Small intestine (tissue), 16 donors: ENCODE results near the gene OR2J2. TPM values are rescaled to one million over a fixed set of nuclear protein-coding genes. Genes with fewer than 3 reads are reported as not detected.
"Not testable (repeated sequence)": the region's sequence is repeated elsewhere in the genome, so short reads cannot be mapped to it uniquely, and the experiment has no call there.

Source experiments
- DNase-seq, 2 donors: peaks; one replicate each; pipeline versions ENCODE4 v3.0.0 to v3.0.0-alpha.2; 2013
- FAIRE-seq: peaks from 2 replicates; lab custom pipeline; 2012; peaks lifted over from hg19 to GRCh38; lab: Jason Lieb, UNC
- H3K27ac ChIP-seq, 3 donors: one replicate each; pipeline ENCODE4 v1.5.1; 2013; ENCODE audit warnings: low read length in 2 of 3, mild to moderate bottlenecking in 2 of 3, control low read depth in 1 of 3, inconsistent platforms in 1 of 3, low read depth in 1 of 3, moderate library complexity in 1 of 3
- H3K27me3 ChIP-seq, 3 donors: one replicate each; pipeline ENCODE4 v1.6.1; 2013; ENCODE audit warnings: low read length in 3 of 3, inconsistent platforms in 1 of 3; ENCODE audit not compliant: control insufficient read depth in 3 of 3, insufficient read depth in 3 of 3
- H3K36me3 ChIP-seq, 3 donors: one replicate each; pipeline ENCODE4 v1.6.1; 2013; ENCODE audit warnings: low read length in 3 of 3, inconsistent platforms in 1 of 3, low read depth in 1 of 3, mild to moderate bottlenecking in 1 of 3, moderate library complexity in 1 of 3; ENCODE audit not compliant: control insufficient read depth in 3 of 3, insufficient read depth in 2 of 3
- H3K4me1 ChIP-seq, 3 donors: one replicate each; pipeline ENCODE4 v1.6.1; 2013; ENCODE audit warnings: low read length in 2 of 3, inconsistent platforms in 1 of 3, low read depth in 1 of 3, mild to moderate bottlenecking in 1 of 3, moderate library complexity in 1 of 3; ENCODE audit not compliant: control insufficient read depth in 3 of 3, insufficient read depth in 2 of 3
- H3K4me3 ChIP-seq, 3 donors: one replicate each; pipeline ENCODE4 v1.5.1; 2013; ENCODE audit warnings: low read length in 3 of 3, control low read depth in 1 of 3, inconsistent platforms in 1 of 3, low read depth in 1 of 3, mild to moderate bottlenecking in 1 of 3, moderate library complexity in 1 of 3
- H3K9me3 ChIP-seq, 2 donors: one replicate each; pipeline ENCODE4 v1.6.1; 2013; ENCODE audit warnings: low read depth in 1 of 2, low read length in 1 of 2; ENCODE audit not compliant: control insufficient read depth in 2 of 2, insufficient read depth in 1 of 2
- WGBS, 3 donors: extraction: QIAGEN DNeasy Blood & Tissue Kit; methylation state at CpG; one replicate each; pipeline ENCODE4 v1.1.7; 2013; 5-methylcytosine and 5-hydroxymethylcytosine counted together
- long read RNA-seq, 10 donors: transcript quantifications; one replicate each; lab custom pipeline, GENCODE V29; 2026
- polyA plus RNA-seq, 4 donors: library from polyadenylated mRNA; stranded (reverse) in 3 of 4; unstranded in 1 of 4; fragments of 200-250 nt in 3 of 4; fragments of 120-200 nt in 1 of 4; gene quantifications; one replicate each; pipeline versions ENCODE4 v1.2.1 to v1.2.3, GENCODE V29; 2013
- donor health status: healthy with polysubstance abuse.
- donor health status: control.
- donor health status: control.
- donor health status: Bipolar disorder and iron deficiency.
- donor health status: healthy.

The OR2J2 gene
- polyA plus RNA-seq: not detected
- long read RNA-seq, donor 1: 0 reads
- long read RNA-seq, donor 2: 0 reads
- long read RNA-seq, donor 3: 0 reads
- long read RNA-seq, donor 4: 0 reads
- long read RNA-seq, donor 5: 0 reads
- long read RNA-seq, donor 6: 0 reads
- long read RNA-seq, donor 7: 0 reads
- long read RNA-seq, donor 8: 0 reads
- long read RNA-seq, donor 9: 0 reads
- long read RNA-seq, donor 10: 0 reads

- DNase-seq, H3K4me3 ChIP-seq, H3K27ac ChIP-seq, H3K27me3 ChIP-seq, H3K9me3 ChIP-seq, FAIRE-seq, H3K36me3 ChIP-seq, H3K4me1 ChIP-seq: not testable (repeated sequence)
- 59 to 73% (median 72%) methylated on average over 2 of the region's 2 CpGs for WGBS, 3 donors
Observed at GRCh38 chr6:29170607-29171006, at the start of gene OR2J2. OR2J2 (plus strand) TSS chr6:29170907; CDS start chr6:29173636, 2,729 bp downstream.

- Histone ChIP-seq H3K36me3 (no peaks in the 10 kb centered on the region), H3K27ac (no peak overlapping the region), H3K9me3 (no peaks in the 10 kb centered on the region), H3K4me1 (no peaks in the 10 kb centered on the region), H3K4me3 (no peak overlapping the region), H3K27me3 (peaks cover 0 to 2% (median 2%) of the 10 kb centered on the region in 3 donors)
- WGBS, 3 donors: 79 to 80% (median 79%) methylated on average over 15 of the region's 15 CpGs
- FAIRE-seq: no peak
- DNase-seq: no peak
Observed at GRCh38 chr6:29129326-29130012, 41.2 kb upstream of the OR2J2 start.

GRCh38 chr6:29130644-29131043 is 40.1 kb upstream of the OR2J2 start:
- Histone ChIP-seq H3K9me3 (no peaks in the 10 kb centered on the region), H3K4me1 (no peaks in the 10 kb centered on the region), H3K27ac (no peak overlapping the region), H3K4me3 (no peak overlapping the region), H3K36me3 (no peaks in the 10 kb centered on the region), H3K27me3 (peaks cover 0 to 2% (median 2%) of the 10 kb centered on the region in 3 donors)
- 85 to 90% (median 86%) methylated on average over 4 of the region's 4 CpGs for WGBS, 3 donors
- DNase-seq (no peak), FAIRE-seq (no peak)

GRCh38 chr6:29131691-29132090 is 39.0 kb upstream of the OR2J2 start:
- Histone ChIP-seq H3K9me3 (no peaks in the 10 kb centered on the region), H3K27ac (no peak overlapping the region), H3K36me3 (no peaks in the 10 kb centered on the region), H3K4me3 (no peak overlapping the region), H3K27me3 (peaks cover 0 to 2% (median 2%) of the 10 kb centered on the region in 3 donors), H3K4me1 (no peaks in the 10 kb centered on the region)
- no peak for DNase-seq
- FAIRE-seq: no peak
- WGBS, 3 donors: 72 to 85% (median 81%) methylated on average over 2 of the region's 2 CpGs

GRCh38 chr6:29137724-29138123 is 33.0 kb upstream of the OR2J2 start:
- WGBS, 3 donors: 82 to 86% (median 83%) methylated on average over 4 of the region's 4 CpGs
- peaks cover 0 to 5% (median 0%) of the 10 kb centered on the region in 3 donors for H3K27me3 ChIP-seq
- no peaks in the 10 kb centered on the region for H3K4me1 ChIP-seq
- DNase-seq (no peak), FAIRE-seq (no peak)
- no peaks in the 10 kb centered on the region for H3K36me3 ChIP-seq
- H3K27ac ChIP-seq: no peak overlapping the region
- no peaks in the 10 kb centered on the region for H3K9me3 ChIP-seq
- H3K4me3 ChIP-seq: no peak overlapping the region

GRCh38 chr6:29141606-29142005 is 29.1 kb upstream of the OR2J2 start:
- no peaks in the 10 kb centered on the region for H3K4me1 ChIP-seq
- H3K27me3 ChIP-seq: peaks cover 0 to 3% (median 0%) of the 10 kb centered on the region in 3 donors
- H3K4me3 ChIP-seq: no peak overlapping the region
- H3K9me3 ChIP-seq: no peaks in the 10 kb centered on the region
- DNase-seq (no peak), FAIRE-seq (no peak)
- 81 to 95% (median 91%) methylated on average over 1 of the region's 1 CpG for WGBS, 3 donors
- H3K36me3 ChIP-seq: no peaks in the 10 kb centered on the region
- H3K27ac ChIP-seq: no peak overlapping the region

GRCh38 chr6:29142309-29142708 is 28.4 kb upstream of the OR2J2 start:
- FAIRE-seq (no peak), DNase-seq (no peak)
- H3K4me3 ChIP-seq: no peak overlapping the region
- H3K27me3 ChIP-seq: peaks cover 0 to 3% (median 0%) of the 10 kb centered on the region in 3 donors
- no peaks in the 10 kb centered on the region for H3K36me3 ChIP-seq
- H3K27ac ChIP-seq: no peak overlapping the region
- H3K4me1 ChIP-seq: no peaks in the 10 kb centered on the region
- H3K9me3 ChIP-seq: no peaks in the 10 kb centered on the region

GRCh38 chr6:29146179-29146578 is 24.5 kb upstream of the OR2J2 start:
- FAIRE-seq: no peak

More at GRCh38 chr6:29146179-29146578, 24.5 kb upstream of the OR2J2 start:
- Histone ChIP-seq H3K9me3 (no peaks in the 10 kb centered on the region), H3K36me3 (no peaks in the 10 kb centered on the region), H3K4me1 (no peaks in the 10 kb centered on the region), H3K4me3 (no peak overlapping the region), H3K27me3 (no peaks in the 10 kb centered on the region), H3K27ac (no peak overlapping the region)
- 43 to 59% (median 44%) methylated on average over 2 of the region's 2 CpGs for WGBS, 3 donors
- no peak for DNase-seq
